ENCODE measurements around the gene NR1I3.

Gene NR1I3

DNA sequence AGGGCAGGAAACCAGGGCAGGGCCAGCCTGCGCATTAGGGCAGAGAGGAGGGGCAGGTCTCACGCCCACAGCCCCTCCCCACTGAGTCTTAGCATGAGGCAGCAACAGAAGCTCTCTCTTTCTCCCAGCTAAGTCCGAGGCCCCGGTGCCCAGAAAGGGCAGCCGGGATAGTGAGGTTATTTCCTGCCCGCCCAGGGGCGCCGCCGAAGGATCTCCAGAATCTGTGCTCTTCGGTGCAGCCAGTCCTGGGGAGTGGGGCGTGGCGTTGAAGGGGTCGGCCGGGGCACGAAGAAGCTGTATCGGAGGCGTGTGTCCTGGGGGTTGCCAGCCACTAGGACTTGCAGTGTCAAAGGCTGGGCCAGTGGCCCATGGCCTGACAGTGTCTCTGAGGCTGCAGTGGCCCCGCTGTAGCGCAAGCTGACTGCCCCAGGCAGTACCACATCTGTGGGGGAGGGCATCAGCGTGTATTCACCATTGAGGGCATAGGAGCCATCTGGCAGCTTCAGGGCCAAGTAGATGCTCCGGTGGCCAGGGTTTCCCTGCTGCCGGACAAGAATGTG is 47.0 kb downstream of the NR1I3 start:
- DNase-seq (ENCODE audit: insufficient read length) (no peak), FAIRE-seq (no peak)
- TF ChIP-seq POLR2AphosphoS5 (IDR thresholded peaks at IDR 0.05; ENCODE audit: low read depth, low read length) (no peak), TAF1 (IDR thresholded peaks at IDR 0.05; ENCODE audit: borderline replicate concordance, low read depth, low read length) (no peak), POLR2A (IDR thresholded peaks at IDR 0.05; ENCODE audit: low read depth, low read length) (no peak)

DNA sequence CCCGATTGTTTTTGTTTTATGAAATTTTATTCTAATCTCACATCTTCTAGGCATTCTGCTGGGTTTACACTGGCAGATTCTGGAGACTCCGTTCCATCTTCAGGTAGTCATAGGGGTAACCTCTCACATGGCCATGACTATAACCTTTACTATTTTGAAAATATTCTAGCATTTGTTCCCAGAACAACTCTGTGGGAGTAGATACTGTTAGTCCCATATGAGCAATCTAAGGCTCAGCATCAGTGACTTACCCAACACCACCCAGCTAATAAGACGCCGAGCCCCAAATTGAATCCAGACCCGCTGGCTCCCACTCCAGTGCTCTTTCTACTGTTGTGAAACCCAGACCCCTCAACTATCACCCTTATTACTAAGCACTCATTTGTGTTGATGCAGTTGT is 49.0 kb downstream of the NR1I3 start:
- DNase-seq (ENCODE audit: insufficient read length) (no peak), FAIRE-seq (no peak)
- no peak for TF ChIP-seq POLR2A (IDR thresholded peaks at IDR 0.05; ENCODE audit: low read depth, low read length)
- no peak for TF ChIP-seq TAF1 (IDR thresholded peaks at IDR 0.05; ENCODE audit: borderline replicate concordance, low read depth, low read length)
- no peak for TF ChIP-seq POLR2AphosphoS5 (IDR thresholded peaks at IDR 0.05; ENCODE audit: low read depth, low read length)

DNA sequence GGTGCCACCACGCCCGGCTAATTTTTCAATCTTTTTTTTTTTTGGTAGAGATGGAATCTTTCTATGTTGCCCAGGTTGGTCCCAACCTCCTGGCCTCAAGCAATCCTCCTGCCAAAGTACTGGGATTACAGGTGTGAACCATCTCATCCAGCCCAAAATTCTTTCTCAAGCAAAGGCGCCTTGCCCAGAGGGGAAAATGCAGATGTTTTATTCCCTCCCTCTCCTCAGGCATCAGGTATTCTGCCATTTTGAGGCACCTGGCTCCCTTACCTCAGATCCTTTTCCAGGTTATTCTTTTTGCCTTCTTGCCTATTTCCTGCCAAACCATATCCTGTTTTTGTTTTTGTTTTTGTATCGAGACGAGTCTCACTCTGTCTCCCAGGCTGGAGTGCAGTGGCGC is 49.6 kb downstream of the NR1I3 start:
- FAIRE-seq (no peak), DNase-seq (ENCODE audit: insufficient read length) (no peak)
- TF ChIP-seq POLR2AphosphoS5 (IDR thresholded peaks at IDR 0.05; ENCODE audit: low read depth, low read length) (no peak), TAF1 (IDR thresholded peaks at IDR 0.05; ENCODE audit: borderline replicate concordance, low read depth, low read length) (no peak), POLR2A (IDR thresholded peaks at IDR 0.05; ENCODE audit: low read depth, low read length) (no peak)

DNA sequence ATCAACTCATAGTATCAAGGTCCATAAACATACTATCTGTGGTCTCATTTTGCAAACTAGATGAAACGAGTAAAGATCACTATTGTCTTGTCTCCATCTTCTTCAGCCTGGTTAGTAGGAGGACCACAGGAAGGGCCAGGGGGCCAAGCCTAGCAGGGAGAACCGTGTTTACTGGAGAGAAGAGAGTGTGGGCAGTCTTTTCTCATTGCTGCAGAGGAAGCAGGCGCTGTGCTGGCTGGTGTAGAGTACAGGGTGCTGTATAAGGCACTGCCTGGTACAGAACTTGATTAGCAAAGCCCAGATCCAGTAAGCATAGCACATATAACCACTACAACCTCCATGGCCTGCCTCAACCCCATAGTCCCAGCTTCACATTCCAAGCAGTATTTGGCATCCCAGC is 50.7 kb downstream of the NR1I3 start:
- TF ChIP-seq POLR2A (IDR thresholded peaks at IDR 0.05; ENCODE audit: low read depth, low read length) = no peak
- no peak for TF ChIP-seq POLR2AphosphoS5 (IDR thresholded peaks at IDR 0.05; ENCODE audit: low read depth, low read length)
- TF ChIP-seq TAF1 (IDR thresholded peaks at IDR 0.05; ENCODE audit: borderline replicate concordance, low read depth, low read length) = no peak
- no peak for FAIRE-seq
- no peak for DNase-seq (ENCODE audit: insufficient read length)

DNA sequence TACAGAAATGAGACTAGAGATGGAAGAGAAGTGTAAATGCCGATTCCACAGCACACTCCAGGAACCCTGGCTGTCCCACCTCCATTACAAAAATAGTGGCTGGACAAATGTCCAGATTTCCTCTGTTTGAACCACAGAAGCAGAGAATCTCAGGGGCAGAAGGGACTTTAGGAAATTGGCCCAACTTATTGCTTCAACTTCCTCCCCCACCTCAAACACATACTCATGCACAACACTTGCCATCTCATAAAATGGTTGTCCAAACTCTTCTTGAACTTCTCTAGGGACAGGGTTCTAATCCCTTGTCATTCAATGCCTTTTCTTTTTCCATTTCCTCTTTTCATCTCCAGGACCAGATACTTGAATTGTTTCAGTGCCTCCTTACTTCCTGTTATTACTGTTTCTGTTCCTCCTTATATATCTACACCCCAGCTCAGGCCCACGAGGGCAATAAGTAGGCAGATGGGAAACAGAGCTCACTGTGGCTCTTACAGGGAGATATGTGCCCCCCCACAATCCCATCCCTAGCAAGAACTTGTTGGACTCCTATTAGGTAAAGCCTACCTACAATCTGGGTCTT is 52.2 kb downstream of the NR1I3 start:
- FAIRE-seq = no peak

DNA sequence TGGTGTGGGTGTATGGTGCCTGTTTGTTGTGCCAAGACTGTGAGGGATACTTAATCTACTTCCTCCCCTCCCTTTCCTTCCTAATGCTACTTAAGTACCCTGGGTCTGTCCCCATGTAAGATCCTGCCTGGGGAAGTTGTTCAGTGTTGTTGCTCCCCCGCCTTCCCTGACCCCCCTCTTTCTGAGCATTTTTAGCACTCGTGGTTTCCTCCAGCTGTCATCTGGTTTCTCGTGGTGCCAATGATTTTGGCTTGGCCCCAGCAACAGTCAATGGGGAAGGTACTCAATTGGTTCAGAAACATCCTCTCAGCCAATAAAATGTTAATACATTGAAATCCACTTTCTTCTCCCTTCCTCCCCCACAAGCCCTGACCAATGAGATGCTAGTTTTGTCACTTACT is 52.7 kb downstream of the NR1I3 start:
- DNase-seq (ENCODE audit: insufficient read length) (peak; percentile 66), FAIRE-seq (peak; percentile 93)
- TF ChIP-seq TAF1 (IDR thresholded peaks at IDR 0.05; ENCODE audit: borderline replicate concordance, low read depth, low read length) (no peak), POLR2AphosphoS5 (IDR thresholded peaks at IDR 0.05; ENCODE audit: low read depth, low read length) (peak; percentile 68), POLR2A (IDR thresholded peaks at IDR 0.05; ENCODE audit: low read depth, low read length) (0 out of 2 replicates have a peak, but pooled peaks have one; percentile 21)

More for the DNA sequence above, 52.2 kb downstream of the NR1I3 start:
- TF ChIP-seq TAF1 (IDR thresholded peaks at IDR 0.05; ENCODE audit: borderline replicate concordance, low read depth, low read length) (no peak), POLR2A (IDR thresholded peaks at IDR 0.05; ENCODE audit: low read depth, low read length) (0 out of 2 replicates have a peak, but pooled peaks have one; percentile 15)
- DNase-seq (ENCODE audit: insufficient read length) = no peak

DNA sequence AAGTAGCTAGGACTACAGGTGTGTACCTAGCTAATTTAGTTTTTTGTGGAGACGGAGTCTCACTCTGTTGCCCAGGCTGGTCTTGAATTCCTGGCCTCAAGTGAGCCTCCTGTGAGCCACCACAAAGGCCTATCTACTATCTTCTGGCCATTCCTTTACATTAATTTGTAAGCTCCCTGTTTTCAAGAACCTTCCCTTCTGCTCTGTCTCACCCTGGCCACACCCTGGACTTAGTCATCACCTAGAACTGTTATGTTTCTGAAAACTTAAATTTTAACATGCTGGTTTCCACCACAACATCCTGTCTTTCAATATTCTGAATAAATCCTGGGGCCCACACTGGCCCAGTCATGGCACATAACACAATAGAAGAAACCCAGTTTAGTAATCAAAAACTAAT is 55.8 kb downstream of the NR1I3 start:
- DNase-seq (ENCODE audit: insufficient read length) = no peak
- TF ChIP-seq TAF1 (IDR thresholded peaks at IDR 0.05; ENCODE audit: borderline replicate concordance, low read depth, low read length) = no peak
- no peak for FAIRE-seq

DNA sequence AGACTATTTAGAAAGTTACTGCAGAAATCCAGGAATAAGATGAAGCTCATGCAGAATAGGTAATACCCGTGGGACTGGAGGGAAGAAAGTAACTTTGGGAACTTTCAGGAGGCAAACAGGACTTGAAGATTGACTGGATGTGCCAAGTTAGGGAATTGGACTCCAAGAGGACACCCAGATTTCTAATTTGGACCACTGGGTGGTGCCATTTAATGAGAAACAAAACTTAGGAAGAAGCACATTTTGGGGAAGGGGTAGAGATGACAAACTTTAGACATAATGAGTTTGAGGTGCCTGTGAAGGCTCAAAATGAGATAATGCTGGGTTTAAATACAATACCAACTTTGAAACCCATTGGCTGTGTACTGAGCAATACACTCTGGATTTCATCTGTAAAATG is 57.4 kb downstream of the NR1I3 start:
- DNase-seq (ENCODE audit: insufficient read length) (no peak), FAIRE-seq (no peak)
- TF ChIP-seq POLR2AphosphoS5 (IDR thresholded peaks at IDR 0.05; ENCODE audit: low read depth, low read length) = no peak
- TF ChIP-seq TAF1 (IDR thresholded peaks at IDR 0.05; ENCODE audit: borderline replicate concordance, low read depth, low read length) = no peak

DNA sequence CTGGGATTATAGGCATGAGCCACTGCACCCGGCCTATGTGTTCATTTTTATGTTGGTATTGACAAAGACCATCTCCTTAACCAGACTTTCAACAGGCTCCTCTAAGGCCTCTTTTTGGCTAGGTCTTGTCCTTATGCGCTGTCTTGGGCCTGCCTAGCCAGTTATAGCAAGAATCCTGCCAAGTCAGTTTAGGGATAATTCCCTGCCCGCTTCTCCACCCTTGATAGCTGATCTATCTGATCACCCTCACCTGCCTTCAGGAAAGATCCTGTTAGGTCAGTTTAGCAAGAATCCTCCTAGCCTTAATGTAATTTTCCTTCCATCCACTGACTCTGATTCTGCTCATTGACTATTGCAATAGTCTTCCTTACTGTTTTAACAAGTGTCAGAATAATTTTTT is 58.3 kb downstream of the NR1I3 start:
- DNase-seq (ENCODE audit: insufficient read length) = no peak
- FAIRE-seq = no peak
- no peak for TF ChIP-seq TAF1 (IDR thresholded peaks at IDR 0.05; ENCODE audit: borderline replicate concordance, low read depth, low read length)
- TF ChIP-seq POLR2AphosphoS5 (IDR thresholded peaks at IDR 0.05; ENCODE audit: low read depth, low read length) = no peak
- TF ChIP-seq POLR2A (IDR thresholded peaks at IDR 0.05; ENCODE audit: low read depth, low read length) = no peak

All from GM12892 (cell line).